SK-N-MC (cell line): ENCODE data around the gene ZNF236.

ENCODE experiments used
- EZH2 ChIP-seq: fragments of 200-600 bp; sonication (generic); IDR thresholded peaks from one replicate; pipeline ENCODE4 v1.6.1; 2017; ENCODE audit warnings: antibody characterized with exemption
- FOXP2 ChIP-seq: optimal IDR thresholded peaks from 2 replicates; pipeline ENCODE3; 2011; ENCODE audit warnings: mild to moderate bottlenecking, moderate library complexity; ENCODE audit not compliant: insufficient read depth; ENCODE audit errors: extremely low read length, control extremely low read depth
- POLR2AphosphoS5 ChIP-seq: IDR thresholded peaks from 2 replicates; pipeline ENCODE4 v1.6.1; 2012; ENCODE audit warnings: mild to moderate bottlenecking, low read depth, low read length, borderline replicate concordance

GRCh38 chr18:76999077-76999476 is 176.7 kb downstream of the ZNF236 start:
- no peak for TF ChIP-seq EZH2
- no peak for TF ChIP-seq POLR2AphosphoS5
- TF ChIP-seq FOXP2: no peak
